Kidney tubule cell (primary cell): ENCODE data around the gene CD96.
"Not testable (repeated sequence)": the region's sequence is repeated elsewhere in the genome, so short reads cannot be mapped to it uniquely, and the experiment has no call there.

Source experiments
- DNase-seq: peaks from one replicate; pipeline ENCODE4 v3.0.0-alpha.2; 2018; ENCODE audit warnings: low spot score

The CD96 gene

GRCh38 chr3:111561902-111562301, 19.9 kb downstream of the CD96 start:
- DNase-seq: not testable (repeated sequence)

- DNase-seq: no peak
Observed at GRCh38 chr3:111566844-111567243, 24.8 kb downstream of the CD96 start.

GRCh38 chr3:111568355-111568754, 26.4 kb downstream of the CD96 start:
- DNase-seq: no peak

- DNase-seq: no peak
Observed at GRCh38 chr3:111568911-111569310, 26.9 kb downstream of the CD96 start.

GRCh38 chr3:111570404-111571030, 28.5 kb downstream of the CD96 start:
- DNase-seq: no peak

GRCh38 chr3:111571282-111571681, 29.3 kb downstream of the CD96 start:
- DNase-seq: peak; percentile 15

GRCh38 chr3:111571907-111572460, 30.0 kb downstream of the CD96 start:
- DNase-seq: no peak

GRCh38 chr3:111577113-111577512, 35.1 kb downstream of the CD96 start:
- no peak for DNase-seq

GRCh38 chr3:111577798-111578685, 36.0 kb downstream of the CD96 start:
- DNase-seq: peak; percentile 91

GRCh38 chr3:111578867-111579266, 36.9 kb downstream of the CD96 start:
- DNase-seq: no peak

GRCh38 chr3:111579495-111579894, 37.5 kb downstream of the CD96 start:
- no peak for DNase-seq

- DNase-seq: no peak
Observed at GRCh38 chr3:111581403-111582119, 39.6 kb downstream of the CD96 start.

- peak; percentile 96 for DNase-seq
Observed at GRCh38 chr3:111582120-111582474, 40.1 kb downstream of the CD96 start.

GRCh38 chr3:111584744-111585143, 42.7 kb downstream of the CD96 start:
- DNase-seq: peak; percentile 24

GRCh38 chr3:111585217-111585616, 43.2 kb downstream of the CD96 start:
- DNase-seq: peak; percentile 85

- DNase-seq: peak; percentile 33
Observed at GRCh38 chr3:111588527-111588926, 46.5 kb downstream of the CD96 start.

GRCh38 chr3:111589303-111590142, 47.5 kb downstream of the CD96 start:
- peak; percentile 56 for DNase-seq

GRCh38 chr3:111590143-111590491, 48.1 kb downstream of the CD96 start:
- peak; percentile 78 for DNase-seq

GRCh38 chr3:111591555-111591954, 49.6 kb downstream of the CD96 start:
- DNase-seq: no peak

- DNase-seq: peak; percentile 25
Observed at GRCh38 chr3:111592143-111592542, 50.1 kb downstream of the CD96 start.

- DNase-seq: peak; percentile 81
Observed at GRCh38 chr3:111592936-111593335, 50.9 kb downstream of the CD96 start.

GRCh38 chr3:111593666-111594065, 51.7 kb downstream of the CD96 start:
- DNase-seq: no peak
